GM19467 (cell line): ENCODE results near the gene TBC1D8B.
A peak's percentile ranks its signal among the peaks of the same experiment; 100 is the strongest.
"Not testable (repeated sequence)": the region's sequence is repeated elsewhere in the genome, so short reads cannot be mapped to it uniquely, and the experiment has no call there.

Experiments used
- ATAC-seq: cut with Tn5 transposase; IDR thresholded peaks from one replicate; pipeline ENCODE4 v1.9.1; 2021; ENCODE audit warnings: mild to moderate bottlenecking, moderate library complexity; ENCODE audit not compliant: unreplicated experiment

The TBC1D8B gene

GRCh38 chrX:106802388-106803275 is at the start of gene TBC1D8B:
TSS of gene TBC1D8B (plus strand) at chrX:106802673. CDS start at chrX:106802854, 181 bp downstream.
- ATAC-seq: peak; percentile 91

GRCh38 chrX:106769288-106769687 is 33.2 kb upstream of the TBC1D8B start:
- not testable (repeated sequence) for ATAC-seq

GRCh38 chrX:106774981-106775380 is 27.5 kb upstream of the TBC1D8B start:
- no peak for ATAC-seq

- ATAC-seq: no peak
Measured at GRCh38 chrX:106780264-106780663, 22.2 kb upstream of the TBC1D8B start.

- no peak for ATAC-seq
Measured at GRCh38 chrX:106780664-106781377, 21.7 kb upstream of the TBC1D8B start.

GRCh38 chrX:106783716-106784115 is 18.8 kb upstream of the TBC1D8B start:
- no peak for ATAC-seq

- no peak for ATAC-seq
Measured at GRCh38 chrX:106791495-106791894, 11.0 kb upstream of the TBC1D8B start.

GRCh38 chrX:106802063-106802387 is 448 bp upstream of the TBC1D8B start:
- ATAC-seq: no peak

GRCh38 chrX:106811131-106811910 is 8.8 kb downstream of the TBC1D8B start:
- ATAC-seq: no peak

GRCh38 chrX:106812930-106813329 is 10.5 kb downstream of the TBC1D8B start:
- not testable (repeated sequence) for ATAC-seq

GRCh38 chrX:106814093-106814492 is 11.6 kb downstream of the TBC1D8B start:
- not testable (repeated sequence) for ATAC-seq

GRCh38 chrX:106862972-106863688 is 60.7 kb downstream of the TBC1D8B start:
- ATAC-seq: peak; percentile 75

GRCh38 chrX:106863697-106864096 is 61.2 kb downstream of the TBC1D8B start:
- ATAC-seq: no peak

- not testable (repeated sequence) for ATAC-seq
Measured at GRCh38 chrX:106872796-106873195, 70.3 kb downstream of the TBC1D8B start.

GRCh38 chrX:106874075-106874474 is 71.6 kb downstream of the TBC1D8B start:
- ATAC-seq: no peak

GRCh38 chrX:106875151-106875550 is 72.7 kb downstream of the TBC1D8B start:
- no peak for ATAC-seq

GRCh38 chrX:106889468-106889867 is 87.0 kb downstream of the TBC1D8B start:
- no peak for ATAC-seq

- no peak for ATAC-seq
Measured at GRCh38 chrX:106891762-106892460, 89.4 kb downstream of the TBC1D8B start.

- peak; percentile 73 for ATAC-seq
Measured at GRCh38 chrX:106894392-106894909, 92.0 kb downstream of the TBC1D8B start.

GRCh38 chrX:106894978-106895452 is 92.5 kb downstream of the TBC1D8B start:
- ATAC-seq: no peak
